Left ventricle myocardium inferior (tissue), 1 donor: ENCODE data around the gene STAT1. TPM values are rescaled to one million over a fixed set of nuclear protein-coding genes. Genes with fewer than 3 reads are reported as not detected.

ENCODE experiments used
- DNase-seq: peaks from one replicate; pipeline ENCODE4 v3.0.0-alpha.2; 2020
- H3K27ac ChIP-seq: fragments of 200-600 bp; replicated peaks from 2 replicates; pipeline ENCODE4 v1.8.0; 2021
- H3K27me3 ChIP-seq: fragments of 200-600 bp; 2 replicates; pipeline ENCODE4 v1.8.0; 2021; ENCODE audit warnings: low read depth
- H3K36me3 ChIP-seq: fragments of 200-600 bp; 2 replicates; pipeline ENCODE4 v1.8.0; 2021
- H3K4me1 ChIP-seq: fragments of 200-600 bp; 2 replicates; pipeline ENCODE4 v1.8.0; 2021
- H3K4me3 ChIP-seq: fragments of 200-600 bp; 2 replicates; pipeline ENCODE4 v1.8.0; 2021; ENCODE audit warnings: mild to moderate bottlenecking, moderate library complexity
- H3K9me3 ChIP-seq: fragments of 200-600 bp; replicated peaks from 2 replicates; pipeline ENCODE4 v1.8.0; 2021
- CTCF ChIP-seq: fragments of 200-600 bp; IDR thresholded peaks from 2 replicates; pipeline ENCODE4 v1.8.0; 2021; ENCODE audit warnings: antibody characterized with exemption, mild to moderate bottlenecking, borderline replicate concordance
- intact Hi-C: fragments of 100-400 bp; cut with micrococcal nuclease; formaldehyde crosslinking; loops from one replicate; pipeline ENCODE4 v1.11.0; 2022
- long read RNA-seq: library from polyadenylated mRNA; unstranded; transcript quantifications from one replicate; pipeline ENCODE4 v2.0.0, GENCODE V29; 2021
- total RNA-seq: library from RNA; stranded (reverse); fragmentation: NEBNext Ultra II Directional; extraction: Animal tissue kit (Norgen Biotek cat#: 25700); gene quantifications from one replicate; pipeline ENCODE4 v1.2.1, GENCODE V29; 2021
- donor health status: DM: no; HTN: yes; CAD: no; lungs with severe emphysema.

STAT1 gene
- total RNA-seq, result 42.2 TPM
- long read RNA-seq, full-length matches to known transcripts, result 96 of 118 reads
- long read RNA-seq, partial matches to known transcripts, result 14 of 118 reads
- long read RNA-seq, other reads (novel, unspliced or antisense), result 8 of 118 reads

GRCh38 chr2:191013932-191014652, at the start of gene STAT1:
Gene STAT1 (minus strand): TSS chr2:191014171. CDS start chr2:191010003, 4,168 bp downstream.
- Histone ChIP-seq H3K9me3 (no peaks in the 10 kb centered on the region), H3K36me3 (peaks cover 12% of the 10 kb centered on the region), H3K4me1 (peaks cover 42% of the 10 kb centered on the region), H3K27me3 (no peaks in the 10 kb centered on the region), H3K27ac (peak within 1 kb of the TSS; percentile 94), H3K4me3 (peak within 1 kb of the TSS; percentile 79)
- peak; percentile 94 for DNase-seq
- intact Hi-C loops, result no loop called here
- peak; percentile 27 for TF ChIP-seq CTCF

GRCh38 chr2:191063584-191063983, 49.6 kb upstream of the STAT1 start:
- Histone ChIP-seq H3K4me1 (no peaks in the 10 kb centered on the region), H3K27me3 (no peaks in the 10 kb centered on the region), H3K4me3 (no peak overlapping the region), H3K36me3 (no peaks in the 10 kb centered on the region), H3K9me3 (no peaks in the 10 kb centered on the region), H3K27ac (no peak overlapping the region)
- no peak for TF ChIP-seq CTCF
- intact Hi-C loops, result no loop called here
- DNase-seq, result no peak

GRCh38 chr2:191061381-191061980, 47.5 kb upstream of the STAT1 start:
- Histone ChIP-seq H3K4me3 (no peak overlapping the region), H3K27ac (no peak overlapping the region), H3K4me1 (no peaks in the 10 kb centered on the region), H3K27me3 (no peaks in the 10 kb centered on the region), H3K36me3 (no peaks in the 10 kb centered on the region), H3K9me3 (no peaks in the 10 kb centered on the region)
- DNase-seq, result no peak
- intact Hi-C loops, result no loop called here
- no peak for TF ChIP-seq CTCF

GRCh38 chr2:191059308-191059707, 45.3 kb upstream of the STAT1 start:
- Histone ChIP-seq H3K4me3 (no peak overlapping the region), H3K27me3 (no peaks in the 10 kb centered on the region), H3K36me3 (no peaks in the 10 kb centered on the region), H3K9me3 (no peaks in the 10 kb centered on the region), H3K27ac (no peak overlapping the region), H3K4me1 (no peaks in the 10 kb centered on the region)
- intact Hi-C loops, result loop anchor here (10.0 kb wide), 2 partner anchors 95 to 465 kb away; partner anchors contain the start of gene STAT4
- no peak for DNase-seq
- no peak for TF ChIP-seq CTCF

GRCh38 chr2:191056228-191056627, 42.3 kb upstream of the STAT1 start:
- Histone ChIP-seq H3K27me3 (peaks cover 11% of the 10 kb centered on the region), H3K27ac (no peak overlapping the region), H3K4me1 (peaks cover 13% of the 10 kb centered on the region), H3K4me3 (no peak overlapping the region), H3K36me3 (no peaks in the 10 kb centered on the region), H3K9me3 (no peaks in the 10 kb centered on the region)
- DNase-seq, result no peak
- TF ChIP-seq CTCF, result no peak
- intact Hi-C loops, result loop anchor here (10.0 kb wide), 2 partner anchors 99 to 469 kb away; partner anchors contain the start of gene STAT4
